HuH-7 (cell line): Measurements from ENCODE around the gene NCOR1.

Source experiments
- DNase-seq: peaks from one replicate; pipeline ENCODE4 v3.0.0; 2011; ENCODE audit warnings: low spot score

The NCOR1 gene

DNA sequence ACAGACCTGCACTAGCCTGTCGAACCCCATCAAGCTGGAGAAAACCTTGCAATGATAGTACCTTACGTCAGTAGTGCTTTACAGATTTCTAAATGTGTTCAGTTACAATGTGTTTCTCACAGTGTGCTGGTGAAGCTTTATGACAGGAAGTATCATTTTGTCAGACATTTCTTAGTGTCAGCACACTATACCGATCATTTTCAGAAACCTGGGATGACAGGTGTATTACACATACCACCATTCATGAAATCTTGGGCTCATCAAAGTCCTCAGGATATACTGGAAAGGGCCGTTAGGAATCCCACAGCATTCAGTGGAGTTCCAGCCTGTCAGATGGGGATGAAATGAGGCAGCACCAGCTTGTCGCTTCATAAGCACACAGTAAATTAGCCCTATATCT is 188.4 kb downstream of the NCOR1 start:
- no peak for DNase-seq

DNA sequence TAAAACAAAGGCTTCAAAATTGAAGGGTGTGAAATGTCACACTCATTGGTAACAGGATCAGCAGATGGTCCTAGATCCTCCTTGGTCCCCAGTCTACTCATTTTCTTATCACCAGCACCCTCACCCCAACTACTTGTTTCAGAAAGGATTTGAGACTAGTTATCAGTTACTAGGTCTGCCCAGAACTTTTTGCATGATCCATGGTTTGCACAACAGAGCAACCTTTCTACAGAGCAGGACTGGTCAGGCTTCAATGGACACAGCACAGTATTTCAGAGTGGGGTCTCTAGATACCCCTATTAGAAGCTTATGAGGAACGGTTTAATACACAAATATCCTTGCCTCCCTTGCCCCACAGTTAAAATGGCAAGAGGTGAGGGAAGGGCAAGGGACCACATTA is 190.1 kb downstream of the NCOR1 start:
- DNase-seq: no peak

DNA sequence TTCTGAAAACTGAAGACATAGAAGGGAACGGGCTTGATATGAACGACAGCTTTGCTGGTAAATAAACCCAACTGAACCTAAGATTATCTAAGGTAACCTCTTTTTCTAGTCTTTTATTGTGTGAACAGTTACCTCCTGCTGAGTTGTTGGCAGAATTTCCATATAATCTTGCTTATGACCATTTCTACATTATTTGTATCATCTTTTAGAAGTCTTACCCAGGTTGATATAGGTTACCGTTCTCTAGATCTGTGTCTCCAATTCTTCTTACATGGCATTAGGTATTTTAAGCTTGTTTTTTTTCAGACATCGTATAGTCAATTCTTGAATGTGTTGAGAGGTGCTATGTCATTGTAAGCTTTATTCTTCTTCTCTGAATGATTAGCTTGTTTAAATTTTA is 191.5 kb downstream of the NCOR1 start:
- DNase-seq: no peak

DNA sequence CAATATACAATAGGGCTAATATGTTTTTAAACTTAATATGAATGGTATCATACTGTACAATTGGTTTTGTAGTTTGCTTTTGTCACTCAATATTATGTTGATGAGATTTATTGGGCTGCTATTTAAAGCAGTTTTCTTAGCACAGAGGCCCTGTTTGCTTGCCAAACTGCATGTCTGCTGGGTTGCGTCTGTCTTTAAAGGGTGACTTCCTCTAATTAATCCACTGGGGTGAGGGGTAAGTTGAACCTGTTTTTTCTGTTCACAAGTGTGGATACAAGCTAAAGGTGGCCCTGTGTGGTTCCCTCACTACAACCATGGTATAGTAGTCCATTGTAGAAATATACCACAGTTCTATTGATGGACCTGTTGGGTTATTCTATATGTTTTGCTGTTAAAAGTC is 196.0 kb downstream of the NCOR1 start:
- DNase-seq: no peak

DNA sequence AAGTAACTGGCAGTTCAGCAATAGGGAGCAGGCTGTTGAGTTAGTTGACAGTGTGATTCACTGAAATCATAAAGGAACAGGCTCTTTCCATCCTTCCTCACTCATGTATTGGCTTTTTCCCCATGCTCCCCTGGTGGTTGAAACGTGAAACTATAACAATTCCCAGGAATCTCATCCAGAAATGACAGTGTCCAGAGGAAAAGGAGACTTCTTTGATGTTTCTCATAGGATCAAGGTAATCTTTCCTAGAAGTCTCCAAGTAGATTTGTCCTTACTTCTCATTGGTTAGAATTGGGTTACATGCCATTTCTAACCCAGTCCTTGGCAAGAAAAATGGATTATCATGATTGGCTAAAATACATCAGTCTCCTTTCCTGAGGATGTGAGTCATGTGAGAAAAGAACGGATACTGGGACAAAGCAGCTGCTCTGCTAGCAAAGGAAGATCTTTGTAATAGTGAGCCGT is 201.4 kb downstream of the NCOR1 start:
- DNase-seq: peak; percentile 18

DNA sequence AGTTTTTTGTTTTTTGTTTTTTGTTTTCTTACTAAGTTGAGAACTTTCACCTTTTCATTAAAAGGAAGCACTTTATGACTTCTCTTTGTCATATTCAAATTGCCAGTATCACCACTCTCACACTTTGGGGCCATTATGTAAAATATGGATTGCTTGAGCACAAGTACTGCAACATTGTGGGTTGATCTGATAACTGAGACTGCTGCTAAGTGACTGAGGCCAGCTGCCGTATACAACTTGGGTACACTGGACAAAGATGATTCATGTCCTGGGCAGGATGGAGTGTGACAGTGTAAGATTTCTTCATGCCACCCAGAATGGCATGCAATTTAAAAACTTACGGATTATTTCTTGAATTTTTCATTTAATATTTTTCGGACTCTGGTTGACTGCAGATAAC is 207.9 kb downstream of the NCOR1 start:
- DNase-seq: no peak

DNA sequence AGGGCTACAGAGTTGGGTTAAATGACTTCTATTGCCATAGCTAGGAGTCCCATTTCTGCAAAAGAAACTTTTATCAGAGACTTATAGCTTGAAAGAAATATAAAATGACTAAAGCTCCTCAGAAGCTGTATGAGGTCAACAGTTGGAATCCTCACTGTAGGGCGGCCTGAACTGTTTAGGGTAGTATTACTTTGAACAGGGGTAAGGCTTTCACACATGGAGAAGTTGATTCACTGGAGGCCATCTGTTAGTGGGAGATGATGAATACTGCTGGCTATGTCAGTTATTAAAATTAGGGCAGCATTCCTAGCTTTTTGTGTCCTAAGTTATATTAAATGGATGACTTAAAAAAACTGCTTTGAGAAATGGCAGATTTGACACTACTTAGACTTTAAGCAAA is 209.7 kb downstream of the NCOR1 start:
- DNase-seq: no peak

DNA sequence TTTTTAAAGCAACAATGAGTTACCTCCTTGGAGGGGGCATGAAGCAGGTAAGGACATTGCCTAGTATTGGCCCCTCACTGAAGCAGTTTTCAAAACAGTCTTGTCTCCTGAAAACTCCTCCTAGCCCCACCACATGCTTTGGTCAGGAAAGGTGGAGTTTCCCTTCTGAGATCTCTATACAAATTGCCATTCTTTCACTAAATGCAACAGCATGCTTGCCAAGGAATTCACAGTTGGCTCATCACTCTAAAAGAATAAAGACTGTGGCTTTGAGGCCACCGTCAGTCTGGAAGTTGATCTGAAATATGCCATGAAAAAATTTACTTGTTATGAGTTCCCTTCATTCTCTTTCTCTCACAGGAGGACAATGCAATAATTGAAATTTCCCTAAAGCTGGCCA is 211.5 kb downstream of the NCOR1 start:
- no peak for DNase-seq

DNA sequence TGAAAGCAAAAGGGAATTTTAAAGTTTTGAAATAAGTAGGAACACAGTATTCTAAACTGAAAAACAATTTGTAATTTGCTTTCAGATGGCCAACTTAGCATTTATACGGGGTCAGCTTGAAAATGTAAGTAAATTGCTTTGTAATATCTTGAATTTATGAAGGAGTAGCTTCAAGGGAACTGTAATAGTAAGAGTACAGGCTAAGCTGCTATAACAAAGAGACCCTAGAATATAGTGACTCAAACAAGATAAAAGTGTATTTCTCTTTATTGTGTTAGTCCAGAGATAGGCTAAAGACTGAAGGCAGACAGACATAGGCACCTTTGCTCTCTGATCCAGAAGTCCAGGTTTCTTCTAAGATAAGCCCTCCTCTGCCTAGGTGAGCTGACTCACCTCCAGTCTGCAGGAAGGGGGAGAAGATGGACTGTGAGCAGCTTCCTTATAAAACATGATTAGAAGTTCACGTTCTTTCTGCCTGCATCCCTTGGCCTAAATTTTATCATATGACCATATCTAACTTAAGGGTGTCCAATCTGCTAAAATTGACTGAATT is 212.6 kb downstream of the NCOR1 start:
- no peak for DNase-seq

DNA sequence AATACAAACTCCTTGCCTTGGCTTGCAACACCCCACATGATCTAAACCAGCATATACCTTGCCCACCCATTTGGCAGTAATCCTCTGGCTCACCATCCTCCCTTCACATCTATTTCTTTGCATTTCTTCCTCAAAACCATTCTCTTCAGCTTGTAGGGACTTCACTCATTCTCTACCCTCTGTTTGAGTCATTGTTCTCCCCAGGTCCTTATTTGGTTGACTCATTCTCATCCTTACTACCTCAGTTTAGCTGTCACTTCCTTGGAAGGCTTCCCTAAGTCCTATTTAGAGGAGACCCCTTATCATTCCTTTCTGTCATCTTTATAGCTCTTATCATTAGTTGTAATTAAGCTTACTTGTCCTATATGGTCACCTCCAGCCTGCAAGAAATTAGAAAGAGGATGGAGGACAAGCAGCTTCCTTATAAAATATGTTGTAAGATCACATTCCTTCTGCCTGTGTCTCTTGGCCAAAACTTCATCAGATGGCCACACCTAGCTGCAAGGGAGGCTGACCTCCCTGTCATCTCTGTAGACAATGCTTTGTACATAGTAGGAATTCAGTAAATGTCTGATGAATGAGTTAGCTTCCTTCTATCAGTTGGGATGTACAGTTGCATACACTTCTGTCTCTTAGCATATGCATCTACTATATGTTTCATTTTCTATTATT is 214.0 kb downstream of the NCOR1 start:
- no peak for DNase-seq

DNA sequence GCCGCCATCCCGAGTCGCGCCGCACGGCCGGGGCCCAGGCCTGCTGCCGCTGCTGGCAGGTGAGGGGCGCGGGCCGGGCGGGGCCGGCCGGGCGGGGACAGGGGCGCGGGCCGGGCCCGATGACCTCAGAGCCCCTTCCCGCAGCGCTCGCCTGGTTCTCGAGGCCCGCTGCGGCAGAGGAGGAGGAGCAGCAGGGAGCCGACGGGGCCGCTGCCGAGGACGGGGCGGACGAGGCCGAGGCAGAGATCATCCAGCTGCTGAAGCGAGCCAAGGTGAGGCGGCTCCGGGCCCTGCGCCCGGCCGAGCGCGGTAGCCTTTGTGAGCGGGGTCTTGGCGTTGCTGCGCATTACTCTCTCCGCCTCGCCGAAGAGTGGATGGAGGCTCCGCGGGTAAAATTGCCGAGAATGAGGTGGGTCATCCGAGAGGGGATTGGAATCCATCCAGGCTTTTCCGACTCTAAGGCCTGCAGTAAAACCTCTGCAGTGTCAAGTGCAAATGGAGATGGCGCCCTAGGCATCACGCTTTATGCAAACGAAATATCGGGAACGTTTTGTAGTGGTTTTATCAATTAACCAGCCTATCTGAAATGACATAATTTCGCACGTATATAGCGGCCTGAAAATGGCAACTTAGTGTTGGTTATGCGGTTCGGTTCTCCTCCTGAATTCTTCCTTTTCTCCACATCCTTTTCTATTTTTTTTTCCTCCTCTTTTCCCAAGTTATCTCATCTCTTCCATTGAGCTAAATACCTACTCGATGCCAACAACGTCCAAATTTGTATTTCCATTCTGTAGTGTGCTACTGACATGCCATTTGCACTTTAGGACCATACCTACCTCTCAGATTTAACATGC is 215.1 kb downstream of the NCOR1 start:
- DNase-seq: no peak

DNA sequence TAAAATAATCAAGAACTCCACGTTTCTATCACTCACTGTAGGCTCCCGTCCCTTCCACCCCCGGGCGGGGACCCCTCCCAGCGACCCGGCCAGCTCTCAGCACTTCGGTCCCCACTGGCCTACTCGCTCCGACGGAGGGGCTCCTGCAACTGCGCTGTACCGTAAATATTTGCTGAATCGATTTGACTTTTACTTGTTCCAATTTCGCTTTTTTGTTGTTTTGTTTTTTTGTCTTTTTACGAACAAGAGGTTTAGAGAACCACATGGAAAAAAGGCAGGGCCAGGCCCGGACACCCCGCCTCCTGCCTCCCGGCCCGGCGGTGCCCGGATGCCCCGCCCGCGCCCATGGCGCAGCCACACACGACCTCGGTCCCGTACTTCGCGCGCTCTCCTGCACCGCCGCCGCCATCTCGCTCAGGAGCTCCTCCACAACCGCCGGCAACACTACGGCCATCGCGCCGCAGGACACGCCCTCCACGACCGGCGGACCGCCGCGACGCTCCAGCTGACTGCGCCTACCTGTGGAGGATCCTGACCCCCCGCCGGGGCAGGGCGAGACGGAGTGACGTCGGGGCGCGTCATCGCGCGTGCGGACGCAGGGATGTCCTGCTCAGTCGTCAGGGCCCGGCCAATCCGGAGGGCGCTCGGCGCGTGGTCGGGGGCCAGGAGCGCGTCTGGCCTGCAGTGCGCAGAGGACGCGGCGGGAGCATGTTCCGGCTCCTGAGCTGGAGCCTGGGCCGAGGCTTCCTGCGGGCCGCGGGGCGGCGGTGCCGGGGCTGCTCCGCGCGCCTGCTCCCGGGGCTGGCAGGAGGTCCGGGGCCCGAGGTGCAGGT is 216.0 kb downstream of the NCOR1 start, which contains the start of the genes TTC19 and ZSWIM7:
Gene TTC19, plus strand, starts transcription at position 684 of the 833 bp plus-strand sequence. Its CDS starts 25 bp downstream, at position 709.
Gene ZSWIM7, minus strand, starts transcription at position 564 of the 833 bp plus-strand sequence. Its CDS starts 110 bp downstream, at position 454.
- DNase-seq: peak; percentile 98

DNA sequence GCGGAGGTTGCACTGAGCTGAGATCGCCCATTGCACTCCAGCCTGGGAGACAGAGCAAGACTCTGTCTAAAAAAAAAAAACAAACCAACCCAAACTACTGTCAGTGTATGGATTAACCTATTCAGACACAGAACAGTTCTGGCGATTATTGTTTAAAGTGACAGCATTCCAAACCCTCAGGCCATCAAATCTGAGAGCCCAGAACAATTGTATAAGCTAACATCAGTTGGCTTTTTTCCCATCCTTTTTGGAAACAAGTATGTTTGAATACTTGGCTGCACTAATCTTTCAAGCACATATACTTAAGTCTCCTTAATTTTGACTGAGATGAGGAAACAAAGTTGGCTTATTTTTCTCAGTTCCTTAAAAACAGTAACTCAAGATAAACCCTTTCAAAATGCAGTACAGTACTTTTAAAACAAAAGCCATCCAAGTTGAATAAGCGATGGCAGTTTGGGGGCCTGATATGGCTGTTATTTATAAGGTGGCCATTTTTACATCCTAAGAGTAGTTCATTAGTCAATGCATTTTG is 217.2 kb downstream of the NCOR1 start:
- no peak for DNase-seq

DNA sequence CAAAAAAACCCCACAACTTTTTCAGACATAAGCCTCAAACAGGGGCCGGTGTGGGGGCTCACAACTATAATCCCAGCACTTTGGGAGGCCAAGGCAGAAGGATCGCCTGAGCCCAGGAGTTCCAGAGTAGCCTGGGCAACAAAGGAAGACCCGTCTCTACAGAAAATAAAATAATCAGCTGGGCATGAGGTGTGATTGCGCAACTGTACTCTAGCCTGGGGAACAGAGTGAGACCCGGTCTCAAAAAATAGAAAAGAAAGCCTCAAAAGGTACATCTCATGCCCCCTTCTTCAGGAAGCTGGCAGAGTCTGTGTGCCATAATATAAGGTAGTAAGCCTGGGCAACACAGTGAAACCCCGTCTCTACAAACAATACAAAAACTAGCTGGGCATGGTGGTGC is 219.0 kb downstream of the NCOR1 start:
- no peak for DNase-seq

DNA sequence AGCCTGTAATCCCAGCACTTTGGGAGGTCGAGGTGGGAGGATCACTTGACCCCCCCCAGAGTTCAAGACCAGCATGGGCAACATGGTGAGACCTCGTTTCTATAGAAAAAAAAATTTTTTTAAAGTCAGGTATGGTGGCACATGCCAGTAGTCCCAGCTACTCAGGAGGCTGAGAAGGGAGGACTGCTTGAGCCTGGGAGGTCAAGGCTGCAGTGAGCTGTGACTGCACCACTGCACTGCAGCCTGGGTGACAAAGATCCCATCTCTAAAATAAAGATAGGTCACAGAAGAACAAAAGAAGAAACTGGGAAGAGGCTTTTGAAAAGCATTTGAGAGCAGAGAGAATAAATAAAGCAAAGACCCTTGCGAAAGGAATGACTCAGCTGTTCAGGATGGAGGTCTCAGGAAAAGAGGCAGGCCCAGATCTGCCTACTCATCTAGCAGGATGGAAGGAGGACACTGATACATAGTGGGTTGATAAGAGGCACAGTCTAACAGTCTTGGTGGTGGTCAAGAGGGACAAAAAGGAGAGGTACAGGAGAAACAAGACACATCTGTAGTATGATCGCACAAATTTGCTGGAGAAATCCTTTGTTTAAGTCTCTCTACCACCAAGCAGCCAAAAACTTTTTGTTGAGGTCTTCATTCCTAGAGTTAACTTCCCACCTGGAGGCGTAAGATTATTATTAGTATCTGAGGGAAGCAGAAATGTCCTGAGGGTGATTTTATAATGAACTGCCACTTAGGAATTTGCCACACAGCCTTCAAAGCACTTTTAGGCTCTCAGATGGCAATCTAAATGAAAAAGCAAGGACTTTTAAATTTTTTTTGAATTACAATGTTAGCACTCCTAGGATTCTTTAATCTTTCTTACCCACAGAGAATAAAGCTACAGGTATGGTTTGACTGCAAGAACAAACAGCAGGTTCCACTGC is 233.4 kb downstream of the NCOR1 start:
- DNase-seq: no peak

DNA sequence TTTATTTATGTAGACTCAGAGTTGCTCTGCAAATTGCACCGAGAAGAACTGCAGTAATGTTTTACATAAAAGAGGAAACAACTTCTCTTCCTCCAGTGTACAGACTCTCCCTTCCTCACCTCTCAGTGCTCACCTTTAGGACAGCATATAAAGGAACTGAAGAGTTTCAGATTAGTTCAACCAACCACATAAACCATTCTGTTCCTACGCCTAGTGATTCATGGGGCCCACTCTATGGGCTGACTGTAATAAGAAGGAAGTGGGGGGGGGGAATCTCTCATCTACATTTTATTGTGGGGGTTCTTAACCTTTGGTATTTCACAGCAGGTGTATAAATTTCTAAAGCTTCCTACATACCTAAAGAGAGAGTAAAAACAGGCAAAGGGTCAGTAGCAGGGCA is 234.1 kb downstream of the NCOR1 start:
- DNase-seq: no peak
